PC-3 (cell line): ENCODE measurements around the gene AVP. TPM values are rescaled to one million over a fixed set of nuclear protein-coding genes. Genes with fewer than 3 reads are reported as not detected.

ENCODE experiments used
- ATAC-seq: fragments of 200-7000 bp; cut with Tn5 transposase; 2 replicates; pipeline ENCODE4 v1.9.1; 2020; ENCODE audit warnings: mild to moderate bottlenecking, moderate library complexity
- BruUV-seq: library from RNA; stranded (reverse); fragments of 400-500 nt; replicated peaks from 2 replicates; lab custom pipeline; 2021; lab: Mats Ljungman, UMichigan
- CTCF ChIA-PET: fragments of 300-600 bp; sonication (Branson Sonifier 250); formaldehyde crosslinking; loops from one replicate; lab custom pipeline; 2022; ENCODE audit warnings: antibody characterized with exemption; lab: Charles Lee
- POLR2A ChIA-PET: fragments of 300-600 bp; sonication (Branson Sonifier 250); formaldehyde crosslinking; loops from one replicate; lab custom pipeline; 2022; ENCODE audit warnings: antibody characterized with exemption; ENCODE audit not compliant: unreplicated experiment; lab: Charles Lee
- DNase-seq: peaks from one replicate; pipeline ENCODE4 v3.0.0-alpha.2; 2015
- H2AFZ ChIP-seq: fragments of 300-600 bp; sonication (generic); 2 replicates; pipeline ENCODE4 v1.6.0; 2016; ENCODE audit warnings: antibody characterized with exemption, low read length
- H3F3A ChIP-seq: fragments of 300-600 bp; sonication (generic); one replicate; pipeline ENCODE4 v1.6.0; 2017; ENCODE audit warnings: antibody characterized with exemption, low read length, control low read depth, mild to moderate bottlenecking; ENCODE audit not compliant: unreplicated experiment
- H3K27ac ChIP-seq: fragments of 300-600 bp; sonication (generic); 2 replicates; pipeline ENCODE4 v1.5.1; 2016; ENCODE audit warnings: mild to moderate bottlenecking, low read length
- H3K27me3 ChIP-seq: fragments of 300-600 bp; sonication (generic); 2 replicates; pipeline ENCODE4 v1.6.1; 2016; ENCODE audit warnings: low read length, mixed read lengths
- H3K36me3 ChIP-seq: fragments of 300-600 bp; sonication (generic); 2 replicates; pipeline ENCODE4 v1.6.1; 2016; ENCODE audit warnings: low read depth, mixed run types, low read length, mixed read lengths
- H3K4me1 ChIP-seq: fragments of 300-600 bp; sonication (generic); 2 replicates; pipeline ENCODE4 v1.5.1; 2016; ENCODE audit warnings: low read length; ENCODE audit not compliant: insufficient read depth
- H3K4me2 ChIP-seq: fragments of 300-600 bp; sonication (generic); 2 replicates; pipeline ENCODE4 v1.6.0; 2016; ENCODE audit warnings: low read length
- H3K4me3 ChIP-seq: fragments of 300-600 bp; sonication (generic); 2 replicates; pipeline ENCODE4 v1.5.1; 2016; ENCODE audit warnings: mild to moderate bottlenecking, low read length, mixed read lengths
- H3K79me2 ChIP-seq: fragments of 300-600 bp; sonication (generic); 2 replicates; pipeline ENCODE4 v1.6.1; 2017; ENCODE audit warnings: low read length, mixed read lengths
- H3K9ac ChIP-seq: fragments of 300-600 bp; sonication (generic); 2 replicates; pipeline ENCODE4 v1.6.0; 2016; ENCODE audit warnings: mild to moderate bottlenecking, low read length
- H3K9me2 ChIP-seq: fragments of 300-600 bp; sonication (generic); replicated peaks from 2 replicates; pipeline ENCODE4 v1.6.1; 2016; ENCODE audit warnings: mixed run types, low read length, mixed read lengths
- H3K9me3 ChIP-seq: fragments of 300-600 bp; sonication (generic); 2 replicates; pipeline ENCODE4 v1.6.1; 2016; ENCODE audit warnings: low read length, mixed read lengths
- H4K20me1 ChIP-seq: fragments of 300-600 bp; sonication (generic); 2 replicates; pipeline ENCODE4 v1.6.1; 2016; ENCODE audit warnings: low read length, mixed read lengths
- CTCF ChIP-seq: fragments of 300-600 bp; sonication (generic); conservative IDR thresholded peaks from 2 replicates; pipeline ENCODE4 v1.5.1; 2017; ENCODE audit warnings: antibody characterized with exemption, low read depth, mild to moderate bottlenecking, low read length
- EZH2 ChIP-seq: fragments of 300-600 bp; sonication (generic); IDR thresholded peaks from one replicate; pipeline ENCODE4 v1.6.1; 2017; ENCODE audit warnings: antibody characterized with exemption, mild to moderate bottlenecking, low read length; ENCODE audit not compliant: unreplicated experiment
- EZH2phosphoT487 ChIP-seq: fragments of 300-600 bp; sonication (generic); IDR thresholded peaks from 2 replicates; pipeline ENCODE4 v1.6.1; 2018; ENCODE audit warnings: mild to moderate bottlenecking, antibody characterized with exemption, low read length, borderline replicate concordance
- intact Hi-C: fragments of 100-400 bp; cut with micrococcal nuclease; formaldehyde crosslinking; loops from 2 replicates; pipeline ENCODE4 v1.9.0; 2023
- total RNA-seq: library from RNA; depleted of rRNA; stranded (reverse); fragments of >200 nt; gene quantifications from 2 replicates; pipeline ENCODE4 v1.2.3, GENCODE V29; 2014

The AVP gene
- total RNA-seq, 1 experiment from 2014 or later, result not detected

GRCh38 chr20:3045042-3045815 lies 39.3 kb downstream of the AVP start:
- peak overlapping the region; percentile 11 for H3K27ac ChIP-seq
- no peaks in the 10 kb centered on the region for H3K27me3 ChIP-seq
- peak overlapping the region; percentile 84 for H2AFZ ChIP-seq
- POLR2A ChIA-PET, result no interaction called here
- BruUV-seq, result TSS peak; percentile 67
- ATAC-seq (peak; percentile 73), DNase-seq (peak; percentile 45)
- no peaks in the 10 kb centered on the region for H3K9me2 ChIP-seq
- H3K9me3 ChIP-seq, result no peaks in the 10 kb centered on the region
- H3F3A ChIP-seq, result no peaks in the 10 kb centered on the region
- peaks cover 9% of the 10 kb centered on the region for H4K20me1 ChIP-seq
- H3K4me3 ChIP-seq, result peak overlapping the region; percentile 93
- peak overlapping the region; percentile 87 for H3K4me2 ChIP-seq
- peak overlapping the region; percentile 90 for H3K9ac ChIP-seq
- peaks cover 26% of the 10 kb centered on the region for H3K36me3 ChIP-seq
- intact Hi-C loops, result no loop called here
- H3K4me1 ChIP-seq, result peaks cover 21% of the 10 kb centered on the region
- CTCF ChIA-PET, result interaction anchor here (0.6 kb wide), 3 partner anchors 8 to 375 kb away, joined by 3 to 14 read pairs (median 3); no protein-coding TSS in a partner anchor
- TF ChIP-seq EZH2 (no peak), EZH2phosphoT487 (no peak), CTCF (no peak)
- peaks cover 22% of the 10 kb centered on the region for H3K79me2 ChIP-seq

GRCh38 chr20:3044336-3044965 lies 40.1 kb downstream of the AVP start:
- BruUV-seq, result no TSS peak

More at GRCh38 chr20:3044336-3044965, 40.1 kb downstream of the AVP start:
- Histone ChIP-seq H3K4me1 (peaks cover 21% of the 10 kb centered on the region), H3K9me2 (no peaks in the 10 kb centered on the region), H2AFZ (no peak overlapping the region), H3K9me3 (no peaks in the 10 kb centered on the region), H3K27me3 (no peaks in the 10 kb centered on the region), H4K20me1 (peaks cover 9% of the 10 kb centered on the region), H3K9ac (no peak overlapping the region), H3K36me3 (peaks cover 20% of the 10 kb centered on the region), H3K79me2 (peaks cover 22% of the 10 kb centered on the region), H3K4me2 (peak overlapping the region; percentile 87), H3K27ac (no peak overlapping the region), H3F3A (no peaks in the 10 kb centered on the region), H3K4me3 (no peak overlapping the region)
- intact Hi-C loops, result no loop called here
- no peak for ATAC-seq
- ChIA-PET POLR2A (no interaction called here), CTCF (no interaction called here)
- no peak for TF ChIP-seq CTCF
- no peak for TF ChIP-seq EZH2phosphoT487
- no peak for TF ChIP-seq EZH2
- no peak for DNase-seq
